ENCODE measurements around the gene RPUSD4. TPM values are rescaled to one million over a fixed set of nuclear protein-coding genes. Genes with fewer than 3 reads are reported as not detected.

RPUSD4 gene
- total RNA-seq, 1 experiment from 2014 or later, result 39.7 TPM

GRCh38 chr11:126214441-126214840 lies 3.0 kb upstream of the RPUSD4 start:
- H3K4me1 ChIP-seq (ENCODE audit: insufficient read depth, low read length), result peaks cover 20% of the 10 kb centered on the region

GRCh38 chr11:126212089-126212660 lies 725 bp upstream of the RPUSD4 start:
- Histone ChIP-seq H3K9me2 (replicated peaks; ENCODE audit: low read length) (no peaks in the 10 kb centered on the region), H3K27ac (ENCODE audit: low read length) (no peak overlapping the region), H2AFZ (ENCODE audit: low read length) (peak overlapping the region; percentile 72), H3K4me3 (ENCODE audit: low read length) (peak overlapping the region; percentile 77), H3K27me3 (ENCODE audit: low read length) (no peaks in the 10 kb centered on the region), H3F3A (ENCODE audit: low read length, unreplicated experiment) (no peaks in the 10 kb centered on the region), H3K36me3 (ENCODE audit: low read depth, low read length) (peaks cover 15% of the 10 kb centered on the region; the same call in 1 of the 2 replicates), H4K20me1 (ENCODE audit: low read length) (0 out of 2 replicates have a peak, but pooled peaks cover 5% of the 10 kb centered on the region), H3K9ac (ENCODE audit: low read length) (peak overlapping the region; percentile 82), H3K9me3 (ENCODE audit: low read length) (no peaks in the 10 kb centered on the region), H3K4me2 (ENCODE audit: low read length) (peak overlapping the region; percentile 93), H3K4me1 (ENCODE audit: insufficient read depth, low read length) (peaks cover 20% of the 10 kb centered on the region), H3K79me2 (ENCODE audit: low read length) (peaks cover 71% of the 10 kb centered on the region)
- ChIA-PET CTCF (no interaction called here), POLR2A (ENCODE audit: unreplicated experiment) (interaction anchor here (0.5 to 0.7 kb wide), 6 partner anchors 15 to 320 kb away, joined by 3 to 4 read pairs (median 3); no protein-coding TSS in a partner anchor)
- TF ChIP-seq EZH2phosphoT487 (IDR thresholded peaks at IDR 0.05; ENCODE audit: borderline replicate concordance, low read length) (no peak), CTCF (conservative IDR thresholded peaks at IDR 0.05; ENCODE audit: low read depth, low read length) (no peak), EZH2 (IDR thresholded peaks at IDR 0.05; ENCODE audit: low read length, unreplicated experiment) (no peak)
- intact Hi-C loops (cut with micrococcal nuclease), result loop anchor here (10.0 kb wide), 1 partner anchor 273 kb away; no protein-coding TSS in a partner anchor
- DNase-seq, result peak; percentile 13
- BruUV-seq (replicated peaks), result TSS peak; percentile 79
- ATAC-seq, result no peak

More at GRCh38 chr11:126214441-126214840, 3.0 kb upstream of the RPUSD4 start:
- H3F3A ChIP-seq (ENCODE audit: low read length, unreplicated experiment), result no peaks in the 10 kb centered on the region
- no peaks in the 10 kb centered on the region for H3K9me2 ChIP-seq (replicated peaks; ENCODE audit: low read length)
- H4K20me1 ChIP-seq (ENCODE audit: low read length), result 0 out of 2 replicates have a peak, but pooled peaks cover 10% of the 10 kb centered on the region
- no peak for TF ChIP-seq EZH2 (IDR thresholded peaks at IDR 0.05; ENCODE audit: low read length, unreplicated experiment)
- TF ChIP-seq EZH2phosphoT487 (IDR thresholded peaks at IDR 0.05; ENCODE audit: borderline replicate concordance, low read length), result no peak
- TF ChIP-seq CTCF (conservative IDR thresholded peaks at IDR 0.05; ENCODE audit: low read depth, low read length), result no peak
- H3K4me2 ChIP-seq (ENCODE audit: low read length), result no peak overlapping the region
- no peak overlapping the region for H3K27ac ChIP-seq (ENCODE audit: low read length)
- intact Hi-C loops (cut with micrococcal nuclease), result loop anchor here (10.0 kb wide), 1 partner anchor 270 kb away; no protein-coding TSS in a partner anchor
- H3K9ac ChIP-seq (ENCODE audit: low read length), result no peak overlapping the region
- ChIA-PET POLR2A (ENCODE audit: unreplicated experiment) (no interaction called here), CTCF (no interaction called here)
- H3K27me3 ChIP-seq (ENCODE audit: low read length), result no peaks in the 10 kb centered on the region
- H2AFZ ChIP-seq (ENCODE audit: low read length), result no peak overlapping the region
- no peak for DNase-seq
- no peak overlapping the region for H3K4me3 ChIP-seq (ENCODE audit: low read length)
- peaks cover 90% of the 10 kb centered on the region for H3K79me2 ChIP-seq (ENCODE audit: low read length)
- no peak for ATAC-seq
- BruUV-seq (replicated peaks), result no TSS peak
- peaks cover 4% of the 10 kb centered on the region; the same call in 1 of the 2 replicates for H3K36me3 ChIP-seq (ENCODE audit: low read depth, low read length)
- H3K9me3 ChIP-seq (ENCODE audit: low read length), result no peaks in the 10 kb centered on the region

GRCh38 chr11:126210871-126211235 lies 597 bp downstream of the RPUSD4 start:
- TF ChIP-seq EZH2 (IDR thresholded peaks at IDR 0.05; ENCODE audit: low read length, unreplicated experiment) (no peak), EZH2phosphoT487 (IDR thresholded peaks at IDR 0.05; ENCODE audit: borderline replicate concordance, low read length) (no peak), CTCF (conservative IDR thresholded peaks at IDR 0.05; ENCODE audit: low read depth, low read length) (no peak)
- H3K27me3 ChIP-seq (ENCODE audit: low read length), result no peaks in the 10 kb centered on the region
- 0 out of 2 replicates have a peak, but pooled peaks cover 5% of the 10 kb centered on the region for H4K20me1 ChIP-seq (ENCODE audit: low read length)
- H3K4me3 ChIP-seq (ENCODE audit: low read length), result peak overlapping the region; percentile 77
- ChIA-PET POLR2A (ENCODE audit: unreplicated experiment) (no interaction called here), CTCF (no interaction called here)
- no peaks in the 10 kb centered on the region for H3K9me2 ChIP-seq (replicated peaks; ENCODE audit: low read length)
- peaks cover 58% of the 10 kb centered on the region for H3K79me2 ChIP-seq (ENCODE audit: low read length)
- peak overlapping the region; percentile 24; the same call in 1 of the 2 replicates for H3K27ac ChIP-seq (ENCODE audit: low read length)
- ATAC-seq (peak; percentile 3), DNase-seq (no peak)
- no peaks in the 10 kb centered on the region for H3K9me3 ChIP-seq (ENCODE audit: low read length)
- H3K36me3 ChIP-seq (ENCODE audit: low read depth, low read length), result peaks cover 15% of the 10 kb centered on the region; the same call in 1 of the 2 replicates
- peak overlapping the region; percentile 72 for H2AFZ ChIP-seq (ENCODE audit: low read length)
- peak overlapping the region; percentile 82 for H3K9ac ChIP-seq (ENCODE audit: low read length)
- peaks cover 20% of the 10 kb centered on the region for H3K4me1 ChIP-seq (ENCODE audit: insufficient read depth, low read length)
- TSS peak; percentile 63 for BruUV-seq (replicated peaks)
- intact Hi-C loops (cut with micrococcal nuclease), result loop anchor here (1.0 to 10.0 kb wide), 4 partner anchors 22 to 274 kb away; partner anchors contain the start of genes SRPRA and TIRAP
- peak overlapping the region; percentile 92 for H3K4me2 ChIP-seq (ENCODE audit: low read length)
- no peaks in the 10 kb centered on the region for H3F3A ChIP-seq (ENCODE audit: low read length, unreplicated experiment)

Data from PC-3 (cell line).